GM12878 (cell line): ENCODE results near the gene SMPD3. TPM values are rescaled to one million over a fixed set of nuclear protein-coding genes. Genes with fewer than 3 reads are reported as not detected.

ENCODE experiments used
- ATAC-seq: fragments of 200-7000 bp; cut with Tn5 transposase; 3 replicates; pipeline ENCODE4 v1.9.1; 2020; ENCODE audit warnings: mild to moderate bottlenecking, moderate library complexity
- BruUV-seq: library from RNA; stranded (reverse); fragments of 400-500 nt; replicated peaks from 2 replicates; lab custom pipeline; 2021; lab: Mats Ljungman, UMichigan
- CTCF ChIA-PET: fragments of 300-600 bp; sonication (Branson Sonifier 250); formaldehyde crosslinking; extraction: SDS; loops from one replicate; lab custom pipeline; 2021; ENCODE audit warnings: inconsistent platforms; lab: Yijun Ruan, JAX
- POLR2A ChIA-PET: fragments of 350-600 bp; formaldehyde crosslinking; extraction: SDS; loops from one replicate; lab custom pipeline; 2021; ENCODE audit warnings: inconsistent platforms; lab: Charles Lee
- RAD21 ChIA-PET: fragments of 300-600 bp; sonication (Branson Sonifier 250); formaldehyde crosslinking; loops from one replicate; lab custom pipeline; 2023; ENCODE audit warnings: antibody characterized with exemption; ENCODE audit not compliant: unreplicated experiment; lab: Charles Lee
- SMC1A ChIA-PET: fragments of 300-600 bp; sonication (Branson Sonifier 250); formaldehyde crosslinking; loops from one replicate; lab custom pipeline; 2023; ENCODE audit not compliant: unreplicated experiment, uncharacterized antibody; lab: Charles Lee
- DNase-seq: peaks from one replicate; pipeline ENCODE4 v3.0.0-alpha.2; 2011; ENCODE audit warnings: low read depth, low spot score
- FAIRE-seq: peaks from 3 replicates; lab custom pipeline; 2011; peaks lifted over from hg19 to GRCh38; lab: Jason Lieb, UNC
- H2AFZ ChIP-seq: 2 replicates; pipeline ENCODE4 v1.6.0; 2011; ENCODE audit warnings: low read depth, low read length, control low read depth; ENCODE audit not compliant: control insufficient read depth
- H3K27ac ChIP-seq: 2 replicates; pipeline ENCODE4 v1.5.1; 2011; ENCODE audit warnings: control low read depth; ENCODE audit not compliant: control insufficient read depth, insufficient read depth
- H3K27me3 ChIP-seq, 2 experiments: replicated peaks in 1 of 2; 2 replicates each; pipeline versions ENCODE4 v1.6.0 to v1.6.1; 2011; ENCODE audit warnings: low read length in 1 of 2; ENCODE audit not compliant: control insufficient read depth in 2 of 2, insufficient read depth in 2 of 2
- H3K36me3 ChIP-seq, 2 experiments: 2 replicates each; pipeline ENCODE4 v1.5.1; 2011; ENCODE audit warnings: low read length in 1 of 2; ENCODE audit not compliant: control insufficient read depth in 2 of 2, insufficient read depth in 2 of 2
- H3K4me1 ChIP-seq: 2 replicates; pipeline ENCODE4 v1.6.1; 2011; ENCODE audit warnings: mild to moderate bottlenecking, low read length, moderate library complexity, mixed read lengths; ENCODE audit not compliant: control insufficient read depth, insufficient read depth
- H3K4me2 ChIP-seq: 2 replicates; pipeline ENCODE4 v1.6.0; 2011; ENCODE audit warnings: control low read depth; ENCODE audit not compliant: control insufficient read depth, insufficient read depth
- H3K4me3 ChIP-seq: fragments of 200-600 bp; sonication (generic); 2 replicates; pipeline ENCODE4 v1.5.1; 2016
- H3K79me2 ChIP-seq: 2 replicates; pipeline ENCODE4 v1.6.0; 2011; ENCODE audit warnings: low read length; ENCODE audit not compliant: control insufficient read depth, insufficient read depth
- H3K9ac ChIP-seq: 2 replicates; pipeline ENCODE4 v1.8.0; 2011; ENCODE audit warnings: low read length, control low read depth, mixed read lengths; ENCODE audit not compliant: control insufficient read depth, insufficient read depth
- H3K9me3 ChIP-seq: replicated peaks from 3 replicates; pipeline ENCODE4 v1.5.1; 2011; ENCODE audit warnings: mild to moderate bottlenecking, low read length; ENCODE audit not compliant: control insufficient read depth, insufficient read depth
- H4K20me1 ChIP-seq: 2 replicates; pipeline ENCODE4 v1.6.0; 2011; ENCODE audit not compliant: control insufficient read depth, insufficient read depth
- BACH1 ChIP-seq: fragments of 450-650 bp; IDR thresholded peaks from 2 replicates; pipeline ENCODE4 v1.6.1; 2017; ENCODE audit warnings: mild to moderate bottlenecking, borderline replicate concordance
- CREB1 ChIP-seq: IDR thresholded peaks from 2 replicates; pipeline ENCODE4 v1.6.1; 2012; ENCODE audit warnings: low read depth, mild to moderate bottlenecking, inconsistent platforms
- DPF2 ChIP-seq: fragments of 450-650 bp; IDR thresholded peaks from 2 replicates; pipeline ENCODE4 v1.6.1; 2017; ENCODE audit warnings: mild to moderate bottlenecking
- E2F4 ChIP-seq: IDR thresholded peaks from 2 replicates; pipeline ENCODE4 v1.6.1; 2012; ENCODE audit warnings: low read depth, low read length, improper control_type of control experiment
- ESRRA ChIP-seq: IDR thresholded peaks from 2 replicates; pipeline ENCODE4 v1.6.1; 2012; ENCODE audit warnings: mild to moderate bottlenecking, low read length, improper control_type of control experiment
- EZH2 ChIP-seq: IDR thresholded peaks from 2 replicates; pipeline ENCODE4 v1.6.1; 2012; ENCODE audit warnings: low read depth, mild to moderate bottlenecking, control low read depth, inconsistent platforms, low read length, borderline replicate concordance; ENCODE audit not compliant: control insufficient read depth
- HDAC2 ChIP-seq: fragments of 200-600 bp; sonication (generic); IDR thresholded peaks from 2 replicates; pipeline ENCODE4 v1.6.1; 2017
- JUND ChIP-seq: IDR thresholded peaks from 2 replicates; pipeline ENCODE4 v1.6.1; 2012; ENCODE audit warnings: low read depth, mild to moderate bottlenecking, low read length, improper control_type of control experiment, moderate library complexity
- KDM1A ChIP-seq: fragments of 200-600 bp; sonication (generic); IDR thresholded peaks from 2 replicates; pipeline ENCODE4 v1.6.1; 2016; ENCODE audit warnings: borderline replicate concordance
- MEF2A ChIP-seq: IDR thresholded peaks from 2 replicates; pipeline ENCODE4 v1.6.1; 2011; ENCODE audit warnings: low read depth, mild to moderate bottlenecking, low read length, moderate library complexity; ENCODE audit not compliant: insufficient read depth
- MEF2B ChIP-seq: fragments of 450-650 bp; IDR thresholded peaks from 2 replicates; pipeline ENCODE4 v1.6.1; 2018; ENCODE audit warnings: mild to moderate bottlenecking, moderate library complexity; ENCODE audit not compliant: partially characterized antibody, poor library complexity, severe bottlenecking
- MTA2 ChIP-seq: fragments of 450-650 bp; IDR thresholded peaks from 2 replicates; pipeline ENCODE4 v1.6.1; 2016; ENCODE audit warnings: low read depth, mild to moderate bottlenecking, moderate library complexity
- MYC ChIP-seq: IDR thresholded peaks from 2 replicates; pipeline ENCODE4 v1.6.1; 2011; ENCODE audit warnings: mild to moderate bottlenecking, low read length, moderate library complexity, inconsistent platforms; ENCODE audit not compliant: insufficient read depth, insufficient replicate concordance, insufficient read length, severe bottlenecking
- NFYA ChIP-seq: IDR thresholded peaks from 2 replicates; pipeline ENCODE4 v1.6.1; 2011; ENCODE audit warnings: low read depth, mild to moderate bottlenecking, low read length, improper control_type of control experiment, borderline replicate concordance
- POLR2A ChIP-seq: IDR thresholded peaks from 2 replicates; pipeline ENCODE4 v1.6.1; 2011; ENCODE audit warnings: low read depth, mild to moderate bottlenecking, low read length
- SUZ12 ChIP-seq: fragments of 200-600 bp; sonication (generic); IDR thresholded peaks from one replicate; pipeline ENCODE4 v1.6.1; 2018; ENCODE audit warnings: antibody characterized with exemption, mild to moderate bottlenecking; ENCODE audit not compliant: unreplicated experiment
- WGBS: methylation state at CpG from one replicate; pipeline ENCODE4 v1.1.6; 2016; ENCODE audit warnings: low lambda C conversion rate; ENCODE audit not compliant: insufficient replicate concordance, insufficient coverage; ENCODE audit errors: missing lambda C conversion rate; 5-methylcytosine and 5-hydroxymethylcytosine counted together
- in situ Hi-C: fragments of 300-500 bp; cut with MboI; formaldehyde crosslinking; loops from 9 replicates; pipeline ENCODE4 v1.14.3; 2018; ENCODE audit warnings: mixed read lengths
- intact Hi-C: fragments of 100-400 bp; cut with micrococcal nuclease; formaldehyde crosslinking; loops from one replicate; pipeline ENCODE4 v1.14.2; 2022; ENCODE audit not compliant: unreplicated experiment
- polyA plus RNA-seq, 11 experiments: library from polyadenylated mRNA; depleted of rRNA in 4 of 11; unstranded in 6 of 11; stranded (reverse) in 5 of 11; fragments of >200 nt; fragmentation: Nextera tagmentation in 4 of 11; fragmentation: Illumina TruSeq in 1 of 11; extraction: Ambion mirVana in 4 of 11; extraction: Trizol in 1 of 11; gene quantifications; 1 replicate in 1 of 11; 2 replicates in 10 of 11; pipeline versions ENCODE4 v1.2.1 to v1.2.3, GENCODE V29; 2011 to 2016; ENCODE audit warnings: inconsistent platforms in 2 of 11, missing spikeins in 2 of 11, low read depth in 1 of 11
- total RNA-seq, 4 experiments: library from RNA; depleted of rRNA in 3 of 4; stranded (reverse); fragments of >200 nt in 3 of 4; fragmentation: Illumina TruSeq in 1 of 4; extraction: Trizol in 1 of 4; gene quantifications; 2 replicates each; pipeline versions ENCODE4 v1.2.1 to v1.2.3, GENCODE V29; 2013 to 2021
- TF ChIP-seq, protein P1 (sequence below): IDR thresholded peaks from 2 replicates; pipeline ENCODE4 v1.6.1; 2011; ENCODE audit warnings: borderline replicate concordance, low read depth, mild to moderate bottlenecking, moderate library complexity, low read length; ENCODE audit not compliant: insufficient read depth, poor library complexity, severe bottlenecking
- TF ChIP-seq, protein P2 (sequence below): IDR thresholded peaks from 2 replicates; pipeline ENCODE4 v1.6.1; 2012; ENCODE audit warnings: low read depth, low read length, improper control_type of control experiment
- TF ChIP-seq, protein P3 (sequence below): fragments of 450-650 bp; IDR thresholded peaks from 2 replicates; pipeline ENCODE4 v1.6.1; 2018; ENCODE audit warnings: borderline replicate concordance, mild to moderate bottlenecking; ENCODE audit not compliant: partially characterized antibody

SMPD3 gene
- total and polyA plus RNA-seq, 10 of the 15 experiments (the other 5 are each of a cell fraction or from before 2014, with no cell fraction given): 0.04 to 2.0 (median 1.2) TPM

DNA sequence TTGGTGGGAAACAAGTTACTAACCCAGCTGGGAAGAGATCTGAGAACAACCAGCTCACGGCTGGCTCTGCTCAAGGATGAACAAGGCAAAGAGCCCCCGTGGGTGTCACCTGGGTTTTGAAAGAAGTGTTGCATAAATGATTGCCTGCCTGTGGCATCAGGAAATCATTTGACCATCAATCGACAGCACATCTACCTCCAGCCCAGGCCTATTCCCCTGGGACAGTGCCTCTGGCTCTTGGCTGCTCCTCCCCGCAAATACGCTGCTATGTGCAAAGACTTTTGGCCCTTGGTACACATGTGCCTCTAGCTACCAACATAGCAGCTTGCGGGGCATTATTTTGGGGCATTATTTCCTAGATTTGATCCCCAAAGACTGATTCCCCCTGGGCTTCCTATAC, 39.4 kb upstream of the SMPD3 start:
- WGBS: 43% methylated on average over 6 of the region's 6 CpGs
- Histone ChIP-seq H3K9ac (no peak overlapping the region), H4K20me1 (no peaks in the 10 kb centered on the region), H3K79me2 (no peaks in the 10 kb centered on the region), H3K4me1 (peaks cover 13% of the 10 kb centered on the region), H3K27me3 (no peaks in the 10 kb centered on the region; a peak in 1 of 4 replicates), H3K9me3 (no peaks in the 10 kb centered on the region), H3K4me2 (no peak overlapping the region), H2AFZ (no peak overlapping the region), H3K36me3 (no peaks in the 10 kb centered on the region), H3K27ac (no peak overlapping the region), H3K4me3 (no peak overlapping the region)
- SMC1A ChIA-PET: interaction anchor here (1.3 kb wide), 2 partner anchors 18 to 22 kb away, joined by 3 to 5 read pairs; no protein-coding TSS in a partner anchor
- TF ChIP-seq JUND (no peak), DPF2 (no peak), SUZ12 (no peak), EZH2 (no peak), KDM1A (no peak), CREB1 (no peak), ESRRA (no peak), MTA2 (no peak), E2F4 (no peak), MEF2A (no peak), NFYA (no peak), POLR2A (no peak), HDAC2 (no peak), MEF2B (no peak), BACH1 (no peak), MYC (no peak)
- TF ChIP-seq, protein P1, sequence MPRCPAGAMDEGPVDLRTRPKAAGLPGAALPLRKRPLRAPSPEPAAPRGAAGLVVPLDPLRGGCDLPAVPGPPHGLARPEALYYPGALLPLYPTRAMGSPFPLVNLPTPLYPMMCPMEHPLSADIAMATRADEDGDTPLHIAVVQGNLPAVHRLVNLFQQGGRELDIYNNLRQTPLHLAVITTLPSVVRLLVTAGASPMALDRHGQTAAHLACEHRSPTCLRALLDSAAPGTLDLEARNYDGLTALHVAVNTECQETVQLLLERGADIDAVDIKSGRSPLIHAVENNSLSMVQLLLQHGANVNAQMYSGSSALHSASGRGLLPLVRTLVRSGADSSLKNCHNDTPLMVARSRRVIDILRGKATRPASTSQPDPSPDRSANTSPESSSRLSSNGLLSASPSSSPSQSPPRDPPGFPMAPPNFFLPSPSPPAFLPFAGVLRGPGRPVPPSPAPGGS: no peak
- TF ChIP-seq, protein P2, sequence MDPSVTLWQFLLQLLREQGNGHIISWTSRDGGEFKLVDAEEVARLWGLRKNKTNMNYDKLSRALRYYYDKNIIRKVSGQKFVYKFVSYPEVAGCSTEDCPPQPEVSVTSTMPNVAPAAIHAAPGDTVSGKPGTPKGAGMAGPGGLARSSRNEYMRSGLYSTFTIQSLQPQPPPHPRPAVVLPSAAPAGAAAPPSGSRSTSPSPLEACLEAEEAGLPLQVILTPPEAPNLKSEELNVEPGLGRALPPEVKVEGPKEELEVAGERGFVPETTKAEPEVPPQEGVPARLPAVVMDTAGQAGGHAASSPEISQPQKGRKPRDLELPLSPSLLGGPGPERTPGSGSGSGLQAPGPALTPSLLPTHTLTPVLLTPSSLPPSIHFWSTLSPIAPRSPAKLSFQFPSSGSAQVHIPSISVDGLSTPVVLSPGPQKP: no peak
- TF ChIP-seq, protein P3, sequence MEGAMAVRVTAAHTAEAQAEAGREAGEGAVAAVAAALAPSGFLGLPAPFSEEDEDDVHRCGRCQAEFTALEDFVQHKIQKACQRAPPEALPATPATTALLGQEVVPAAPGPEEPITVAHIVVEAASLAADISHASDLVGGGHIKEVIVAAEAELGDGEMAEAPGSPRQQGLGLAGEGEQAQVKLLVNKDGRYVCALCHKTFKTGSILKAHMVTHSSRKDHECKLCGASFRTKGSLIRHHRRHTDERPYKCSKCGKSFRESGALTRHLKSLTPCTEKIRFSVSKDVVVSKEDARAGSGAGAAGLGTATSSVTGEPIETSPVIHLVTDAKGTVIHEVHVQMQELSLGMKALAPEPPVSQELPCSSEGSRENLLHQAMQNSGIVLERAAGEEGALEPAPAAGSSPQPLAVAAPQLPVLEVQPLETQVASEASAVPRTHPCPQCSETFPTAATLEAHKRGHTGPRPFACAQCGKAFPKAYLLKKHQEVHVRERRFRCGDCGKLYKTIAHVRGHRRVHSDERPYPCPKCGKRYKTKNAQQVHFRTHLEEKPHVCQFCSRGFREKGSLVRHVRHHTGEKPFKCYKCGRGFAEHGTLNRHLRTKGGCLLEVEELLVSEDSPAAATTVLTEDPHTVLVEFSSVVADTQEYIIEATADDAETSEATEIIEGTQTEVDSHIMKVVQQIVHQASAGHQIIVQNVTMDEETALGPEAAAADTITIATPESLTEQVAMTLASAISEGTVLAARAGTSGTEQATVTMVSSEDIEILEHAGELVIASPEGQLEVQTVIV: no peak
- RAD21 ChIA-PET: interaction anchor here (1.3 kb wide), 1 partner anchor 17 kb away, joined by 5 read pairs; no protein-coding TSS in a partner anchor
- CTCF ChIA-PET: interaction anchor here (1.0 to 2.9 kb wide), 6 partner anchors 8 to 91 kb away, joined by 3 to 10 read pairs (median 6); no protein-coding TSS in a partner anchor
- DNase-seq (no peak), ATAC-seq (no peak), FAIRE-seq (no peak)
- intact Hi-C loops: no loop called here
- POLR2A ChIA-PET: interaction anchor here (0.7 to 1.1 kb wide), 2 partner anchors 10 to 993 kb away, joined by 3 read pairs; no protein-coding TSS in a partner anchor
- in situ Hi-C loops: no loop called here
- no TSS peak for BruUV-seq
